HEK293T (cell line): ENCODE data around the gene SCAF1.
A peak's percentile ranks its signal among the peaks of the same experiment; 100 is the strongest.

Experiments used
- CTCF ChIA-PET: fragments of 350-600 bp; formaldehyde crosslinking; extraction: SDS; loops from one replicate; lab custom pipeline; 2021; ENCODE audit warnings: antibody characterized with exemption, inconsistent platforms; lab: Yijun Ruan, JAX
- POLR2A ChIA-PET: fragments of 350-600 bp; formaldehyde crosslinking; extraction: SDS; loops from one replicate; lab custom pipeline; 2020; ENCODE audit warnings: antibody characterized with exemption, inconsistent platforms; lab: Yijun Ruan, JAX
- DNase-seq: peaks from one replicate; pipeline ENCODE4 v3.0.0; 2012; ENCODE audit warnings: mixed read lengths; ENCODE audit errors: extremely low spot score
- ARNT ChIP-seq: fragments of 450-650 bp; IDR thresholded peaks from 2 replicates; pipeline ENCODE4 v1.6.1; 2017; ENCODE audit warnings: mild to moderate bottlenecking
- BHLHE40 ChIP-seq: fragments of 450-650 bp; IDR thresholded peaks from 2 replicates; pipeline ENCODE4 v1.6.1; 2016; ENCODE audit warnings: mild to moderate bottlenecking, moderate library complexity, borderline replicate concordance
- CTBP1 ChIP-seq: fragments of 450-650 bp; IDR thresholded peaks from 2 replicates; pipeline ENCODE4 v1.6.1; 2016; ENCODE audit warnings: borderline replicate concordance
- ELF4 ChIP-seq: fragments of 450-650 bp; IDR thresholded peaks from 2 replicates; pipeline ENCODE4 v1.6.1; 2017; ENCODE audit warnings: antibody characterized with exemption
- FOXA1 ChIP-seq: fragments of 450-650 bp; IDR thresholded peaks from 2 replicates; pipeline ENCODE4 v1.6.1; 2016; ENCODE audit warnings: mild to moderate bottlenecking
- FOXK2 ChIP-seq: fragments of 450-650 bp; IDR thresholded peaks from 2 replicates; pipeline ENCODE4 v1.6.1; 2016; ENCODE audit warnings: mild to moderate bottlenecking
- FOXM1 ChIP-seq: fragments of 450-650 bp; IDR thresholded peaks from 2 replicates; pipeline ENCODE4 v1.6.1; 2017; ENCODE audit warnings: mild to moderate bottlenecking, borderline replicate concordance
- HDGF ChIP-seq: fragments of 450-650 bp; IDR thresholded peaks from 2 replicates; pipeline ENCODE4 v1.6.1; 2017; ENCODE audit warnings: antibody characterized with exemption, borderline replicate concordance
- L3MBTL2 ChIP-seq: fragments of 450-650 bp; conservative IDR thresholded peaks from 2 replicates; pipeline ENCODE4 v1.6.1; 2016; ENCODE audit warnings: mild to moderate bottlenecking
- LEF1 ChIP-seq: fragments of 450-650 bp; IDR thresholded peaks from 2 replicates; pipeline ENCODE4 v1.6.1; 2017; ENCODE audit warnings: mild to moderate bottlenecking, borderline replicate concordance
- NFRKB ChIP-seq: fragments of 450-650 bp; IDR thresholded peaks from 2 replicates; pipeline ENCODE4 v1.6.1; 2016; ENCODE audit warnings: mild to moderate bottlenecking, moderate library complexity
- PKNOX1 ChIP-seq: fragments of 450-650 bp; IDR thresholded peaks from 2 replicates; pipeline ENCODE4 v1.6.1; 2016
- SP1 ChIP-seq: fragments of 450-650 bp; IDR thresholded peaks from 2 replicates; pipeline ENCODE4 v1.6.1; 2017
- SUZ12 ChIP-seq: fragments of 450-650 bp; IDR thresholded peaks from 2 replicates; pipeline ENCODE4 v1.6.1; 2016; ENCODE audit warnings: mild to moderate bottlenecking
- TARDBP ChIP-seq: fragments of 450-650 bp; IDR thresholded peaks from 2 replicates; pipeline ENCODE4 v1.6.1; 2016
- ZNF384 ChIP-seq: fragments of 450-650 bp; IDR thresholded peaks from 2 replicates; pipeline ENCODE4 v1.6.1; 2016

Gene SCAF1

GRCh38 chr19:49641688-49642491 lies at the start of gene SCAF1:
TSS of gene SCAF1 (plus strand) at chr19:49642209. CDS start at chr19:49645027, 2,818 bp downstream.
- ChIA-PET POLR2A (interaction anchor here (0.7 to 3.1 kb wide), 14 partner anchors 8 to 146 kb away, joined by 3 to 61 read pairs (median 8); partner anchors contain the start of genes BCL2L12, IRF3, NOSIP and PRR12), CTCF (interaction anchor here (0.7 kb wide), 1 partner anchor 72 kb away, joined by 3 read pairs; no protein-coding TSS in a partner anchor)
- TF ChIP-seq ZNF384 (no peak), CTBP1 (no peak), FOXA1 (no peak), L3MBTL2 (no peak), ELF4 (peak; percentile 70), HDGF (no peak), TARDBP (peak; percentile 99)
- DNase-seq = peak; percentile 93

- DNase-seq = no peak
- CTCF ChIA-PET = interaction anchor here (0.6 to 0.7 kb wide), 5 partner anchors 22 to 1114 kb away, joined by 3 to 4 read pairs (median 4); no protein-coding TSS in a partner anchor
- POLR2A ChIA-PET = interaction anchor here (1.1 to 4.6 kb wide), 5 partner anchors 48 to 97 kb away, joined by 3 to 61 read pairs (median 4); partner anchors contain the start of genes BCL2L12, IRF3, PRMT1 and RPS11
- TF ChIP-seq FOXA1 = no peak
- no peak for TF ChIP-seq SUZ12
- no peak for TF ChIP-seq SP1
- TF ChIP-seq CTBP1 = no peak
- no peak for TF ChIP-seq PKNOX1
- TF ChIP-seq HDGF = no peak
- TF ChIP-seq TARDBP = no peak
- TF ChIP-seq LEF1 = no peak
- no peak for TF ChIP-seq ELF4
- TF ChIP-seq ZNF384 = no peak
- TF ChIP-seq FOXM1 = no peak
- no peak for TF ChIP-seq FOXK2
- no peak for TF ChIP-seq NFRKB
Measured at GRCh38 chr19:49592486-49593232, 49.4 kb upstream of the SCAF1 start.

GRCh38 chr19:49593233-49594113 lies 48.5 kb upstream of the SCAF1 start:
- TF ChIP-seq PKNOX1 = no peak
- no peak for TF ChIP-seq HDGF
- TF ChIP-seq L3MBTL2 = no peak
- TF ChIP-seq TARDBP = no peak
- no peak for TF ChIP-seq SUZ12
- TF ChIP-seq LEF1 = no peak
- TF ChIP-seq FOXM1 = no peak
- TF ChIP-seq ZNF384 = no peak
- TF ChIP-seq ARNT = no peak
- no peak for TF ChIP-seq NFRKB
- no peak for TF ChIP-seq FOXA1
- no peak for TF ChIP-seq SP1
- TF ChIP-seq ELF4 = no peak
- TF ChIP-seq BHLHE40 = no peak
- no peak for TF ChIP-seq FOXK2
- POLR2A ChIA-PET = interaction anchor here (1.3 to 4.6 kb wide), 3 partner anchors 48 to 98 kb away, joined by 3 to 61 read pairs (median 6); partner anchors contain the start of genes BCL2L12, IRF3, RPS11 and RRAS
- CTCF ChIA-PET = interaction anchor here (0.6 to 0.7 kb wide), 4 partner anchors 9 to 157 kb away, joined by 3 to 4 read pairs (median 4); no protein-coding TSS in a partner anchor
- peak; percentile 98 for DNase-seq

GRCh38 chr19:49594157-49594992 lies 47.6 kb upstream of the SCAF1 start:
- POLR2A ChIA-PET = interaction anchor here (1.3 to 4.6 kb wide), 4 partner anchors 46 to 98 kb away, joined by 3 to 61 read pairs (median 5); partner anchors contain the start of genes BCL2L12, IRF3, RPS11 and RRAS
- no peak for DNase-seq
- TF ChIP-seq FOXM1 (no peak), L3MBTL2 (no peak), CTBP1 (no peak), SUZ12 (no peak), BHLHE40 (no peak)
- CTCF ChIA-PET = interaction anchor here (0.7 kb wide), 1 partner anchor 8 kb away, joined by 3 read pairs; no protein-coding TSS in a partner anchor
